AG20443 (cell line): ENCODE measurements around the gene RASSF8.

Source experiments
- DNase-seq: peaks from one replicate; pipeline ENCODE4 v3.0.0; 2012; ENCODE audit warnings: low spot score, mixed read lengths

RASSF8 gene

DNA sequence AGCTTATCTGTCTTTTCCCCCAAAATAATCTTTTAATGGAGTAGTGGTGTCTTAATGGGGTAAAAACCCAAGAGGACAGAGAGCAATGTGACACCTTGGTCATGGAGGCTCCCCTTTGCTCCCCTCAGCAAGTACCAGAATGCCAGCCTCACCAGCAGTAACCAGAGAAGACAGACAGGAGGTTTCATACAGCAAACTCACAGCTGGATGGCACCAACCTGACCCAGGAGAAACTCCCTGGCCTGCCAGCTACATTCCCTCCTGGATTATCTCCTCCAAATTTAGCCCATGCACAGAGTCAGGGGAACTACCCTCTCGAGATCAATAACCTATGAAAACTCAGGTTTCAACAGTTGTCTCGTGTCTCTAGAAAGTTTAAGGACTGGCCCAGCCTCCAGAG lies 150.4 kb downstream of the RASSF8 start:
- no peak for DNase-seq

DNA sequence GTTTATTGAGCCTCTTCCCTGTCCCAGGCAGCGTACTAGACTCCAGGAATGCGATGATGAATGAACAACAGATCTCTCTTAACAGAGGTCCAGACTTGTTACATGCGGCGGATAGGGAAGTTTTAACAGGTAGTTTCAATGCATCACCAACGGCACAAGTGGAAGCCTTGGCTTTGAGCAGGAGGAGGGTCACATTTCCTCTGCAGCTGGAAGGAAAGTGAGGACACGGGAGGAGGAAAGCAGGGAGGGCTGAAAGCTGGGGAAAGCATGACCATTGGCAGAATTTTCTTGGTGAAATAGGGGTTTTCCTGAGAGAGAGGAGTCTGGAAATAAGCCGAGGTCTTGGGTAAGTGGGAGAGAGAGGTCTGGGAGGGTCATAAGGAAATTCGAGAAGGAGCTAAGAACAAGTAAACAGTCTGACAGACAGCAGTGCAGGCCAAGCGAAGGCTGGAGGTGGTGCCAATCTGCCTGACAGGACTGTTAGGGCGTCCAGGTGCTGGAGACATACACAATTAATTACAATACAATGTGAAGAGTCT lies 150.9 kb downstream of the RASSF8 start:
- DNase-seq = no peak

- DNase-seq = no peak
These were observed 153.8 kb downstream of the RASSF8 start for GRCh38 chr12:26112232-26112631.

GRCh38 chr12:26112703-26113147 lies 154.2 kb downstream of the RASSF8 start:
- no peak for DNase-seq

DNA sequence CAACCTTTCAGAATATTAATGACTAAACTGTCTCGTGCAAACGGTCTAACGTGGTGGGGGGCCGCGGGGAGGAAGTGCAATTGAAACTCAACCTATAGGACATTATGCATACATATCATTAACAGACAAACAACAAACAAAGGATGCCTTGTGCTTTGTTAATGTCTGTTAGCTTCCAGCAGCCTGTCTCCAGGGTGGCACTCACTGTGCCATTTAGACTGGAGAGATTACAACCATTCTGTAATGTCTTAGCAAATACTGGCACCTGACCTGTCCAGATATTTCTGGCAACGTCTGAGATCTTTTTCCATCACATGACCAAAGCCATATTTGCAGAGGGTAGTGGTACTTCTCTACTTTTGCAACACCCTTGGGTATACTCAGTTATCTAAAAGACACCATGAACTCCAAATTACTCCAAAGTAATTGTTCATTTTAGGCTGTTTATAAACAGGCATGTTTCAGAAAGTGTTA lies 154.7 kb downstream of the RASSF8 start:
- no peak for DNase-seq

DNA sequence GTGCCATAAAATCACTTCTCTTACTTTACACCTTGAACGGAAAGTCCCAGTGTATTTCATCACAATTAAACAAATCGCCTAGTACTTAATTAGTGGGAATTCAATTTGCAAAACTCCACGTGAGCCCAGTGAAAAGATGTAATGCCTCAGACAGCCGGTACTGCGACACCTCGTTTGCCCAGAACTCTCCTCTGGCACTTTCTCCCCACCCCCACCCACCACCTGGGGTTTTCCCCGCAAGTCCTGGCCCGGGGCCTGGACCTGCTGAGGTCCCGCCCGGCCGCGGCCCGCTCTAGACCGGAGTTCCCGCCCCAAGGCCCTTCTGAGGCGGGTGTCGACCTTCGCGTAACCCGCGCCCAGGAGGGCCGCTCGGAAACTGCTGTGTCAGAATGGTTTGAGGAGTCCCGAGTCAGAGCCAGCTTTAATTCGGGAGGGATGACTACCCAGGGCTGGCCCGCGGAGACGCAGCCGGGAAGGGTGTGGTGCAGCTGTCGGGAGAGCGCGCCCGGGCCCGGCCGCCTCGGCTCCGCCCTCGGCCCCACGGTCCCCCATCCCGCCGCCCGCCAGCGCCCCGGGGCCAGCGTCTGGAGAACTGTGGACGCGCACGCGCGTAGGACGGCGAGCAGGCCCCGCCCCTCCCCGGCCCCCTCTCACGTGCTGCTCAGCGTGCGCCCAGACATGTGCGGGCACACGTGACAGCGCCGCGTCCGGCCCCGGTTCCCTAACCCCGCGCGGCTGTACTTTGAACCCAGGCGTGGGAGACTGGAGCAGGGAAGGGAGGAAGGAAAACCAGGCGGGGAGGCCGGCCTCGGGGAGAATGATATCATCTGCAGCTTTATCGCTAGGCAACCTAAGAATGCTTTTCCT lies 155.6 kb downstream of the RASSF8 start:
- DNase-seq = peak; percentile 98

- no peak for DNase-seq
These were observed 156.4 kb downstream of the RASSF8 start for GRCh38 chr12:26114720-26115401.

DNA sequence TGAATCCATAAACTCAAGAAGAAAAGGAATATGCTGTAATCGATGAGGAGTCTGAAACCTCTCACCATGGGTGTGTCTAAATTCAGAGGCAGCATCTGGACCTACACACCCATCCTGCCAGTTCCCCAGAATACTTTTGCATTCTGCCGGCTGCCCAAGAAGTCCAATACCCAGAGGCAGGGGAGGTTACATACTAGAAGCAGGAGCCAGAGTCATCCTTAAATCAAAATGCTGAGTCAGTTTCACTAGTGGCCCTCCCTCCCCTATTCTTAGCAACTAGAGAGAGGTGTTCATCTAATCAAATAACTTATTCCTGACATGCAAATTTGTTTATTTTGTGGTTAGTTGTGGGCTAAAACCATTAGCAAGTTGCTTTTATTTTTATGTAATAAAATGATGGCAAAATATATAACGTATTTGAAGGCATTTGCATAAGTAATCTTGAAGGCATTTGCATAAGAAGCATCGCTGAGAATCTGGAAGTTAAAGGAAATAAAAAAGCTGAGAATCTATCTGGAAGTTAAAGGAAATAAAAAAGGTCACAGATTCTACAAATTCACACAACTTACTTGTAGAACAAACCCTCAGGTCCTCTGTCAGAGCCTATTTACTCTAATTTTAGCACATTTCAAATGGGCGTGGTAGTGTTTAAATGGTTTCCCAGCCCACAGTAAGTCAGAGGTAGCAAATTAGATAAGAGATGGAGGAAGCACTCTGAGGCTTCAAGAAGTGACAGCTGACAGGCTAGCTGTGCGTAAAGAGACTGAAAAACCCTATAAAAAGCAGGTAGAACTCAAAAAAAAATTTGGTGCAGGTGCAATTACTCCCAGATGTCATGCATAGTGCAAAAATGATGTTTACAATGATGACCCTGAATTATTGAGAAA lies 158.6 kb downstream of the RASSF8 start:
- DNase-seq = no peak

DNA sequence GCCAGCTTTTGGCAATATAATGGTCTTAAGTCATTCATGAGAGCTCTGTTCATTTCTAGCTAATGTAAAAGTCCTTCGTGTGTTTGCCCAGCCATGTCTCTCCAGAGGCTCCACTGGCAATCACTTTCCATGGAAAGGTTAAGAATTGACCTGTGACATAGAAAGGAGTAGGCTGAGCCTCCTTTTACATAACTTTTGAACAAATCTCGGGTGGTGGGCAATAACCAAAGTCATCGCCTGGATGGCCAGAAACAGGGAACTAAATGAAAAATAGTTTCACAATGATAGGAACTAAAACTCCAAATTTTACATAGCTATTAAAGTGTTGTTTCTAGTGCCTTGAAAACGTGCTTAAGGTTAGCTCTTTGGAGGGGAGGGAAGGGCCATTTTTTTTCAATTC lies 159.8 kb downstream of the RASSF8 start:
- DNase-seq = no peak

- peak; percentile 43 for DNase-seq
These were observed 161.0 kb downstream of the RASSF8 start for GRCh38 chr12:26119391-26119989.

- no peak for DNase-seq
These were observed 162.2 kb downstream of the RASSF8 start for GRCh38 chr12:26120561-26121274.

DNA sequence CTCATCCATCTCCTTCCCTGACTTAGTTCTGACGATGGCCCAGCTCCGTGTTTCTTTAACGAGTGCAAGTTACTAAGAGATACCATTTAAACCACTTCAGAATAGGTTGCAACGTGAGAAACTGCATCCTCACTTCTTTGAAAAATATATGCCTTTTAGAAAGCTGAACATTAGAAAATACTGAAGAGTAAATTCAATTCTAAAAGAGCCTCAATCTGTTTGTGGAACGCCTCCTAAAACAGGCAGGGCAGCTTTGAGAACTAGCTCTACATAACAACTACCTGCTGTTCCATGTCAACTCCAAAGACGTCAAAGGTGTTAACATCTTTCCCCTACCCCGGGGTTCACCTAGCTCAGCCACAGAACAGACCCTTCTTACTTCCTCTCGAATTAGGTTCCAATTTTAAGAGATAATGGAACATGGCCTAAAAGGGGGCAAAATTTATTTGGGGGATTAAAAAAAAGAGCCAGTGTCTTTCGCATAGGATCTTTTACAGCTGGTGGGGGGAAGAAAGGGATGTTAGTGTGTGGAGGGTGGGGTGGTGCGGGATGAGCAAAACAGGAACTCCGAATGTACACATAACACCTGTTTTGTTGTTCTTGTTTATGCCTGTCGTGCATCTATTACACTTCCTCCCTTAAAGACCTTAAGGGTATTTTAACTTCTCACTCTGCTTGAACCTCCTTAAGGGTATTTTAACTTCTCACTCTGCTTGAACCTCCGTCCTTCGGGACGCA lies 163.0 kb downstream of the RASSF8 start:
- DNase-seq = no peak

DNA sequence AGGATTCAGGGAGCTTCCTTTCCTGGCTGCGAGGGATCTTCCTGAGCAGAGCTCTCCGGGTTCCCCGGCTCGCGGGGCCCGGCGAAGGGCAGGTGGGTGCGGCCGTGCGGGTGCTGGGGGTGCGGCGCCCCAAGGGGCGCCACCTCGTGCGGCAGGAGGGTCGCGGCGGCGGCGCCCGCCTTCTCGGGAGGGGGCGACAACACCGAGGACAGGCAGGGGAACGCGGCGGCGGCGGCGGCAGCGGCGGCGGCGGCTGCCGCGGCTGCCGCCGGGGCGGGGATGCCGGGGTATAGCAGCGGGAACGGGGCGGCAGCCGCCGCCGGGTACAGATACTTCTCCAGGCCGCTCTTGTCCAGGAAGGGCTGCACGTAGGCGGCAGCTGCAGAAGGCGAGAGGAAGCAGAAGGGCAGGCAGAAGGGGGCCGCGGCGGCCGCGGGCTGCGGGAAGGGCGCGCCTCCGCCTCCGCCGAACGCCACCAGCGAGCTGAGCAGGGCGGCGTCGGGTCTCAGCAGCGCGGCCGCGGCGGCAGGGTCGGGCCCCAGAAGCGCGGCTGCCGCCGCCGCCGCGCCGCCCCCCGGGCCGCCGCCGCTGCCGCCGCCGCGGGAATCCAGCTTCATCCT lies 163.7 kb downstream of the RASSF8 start:
- no peak for DNase-seq

DNA sequence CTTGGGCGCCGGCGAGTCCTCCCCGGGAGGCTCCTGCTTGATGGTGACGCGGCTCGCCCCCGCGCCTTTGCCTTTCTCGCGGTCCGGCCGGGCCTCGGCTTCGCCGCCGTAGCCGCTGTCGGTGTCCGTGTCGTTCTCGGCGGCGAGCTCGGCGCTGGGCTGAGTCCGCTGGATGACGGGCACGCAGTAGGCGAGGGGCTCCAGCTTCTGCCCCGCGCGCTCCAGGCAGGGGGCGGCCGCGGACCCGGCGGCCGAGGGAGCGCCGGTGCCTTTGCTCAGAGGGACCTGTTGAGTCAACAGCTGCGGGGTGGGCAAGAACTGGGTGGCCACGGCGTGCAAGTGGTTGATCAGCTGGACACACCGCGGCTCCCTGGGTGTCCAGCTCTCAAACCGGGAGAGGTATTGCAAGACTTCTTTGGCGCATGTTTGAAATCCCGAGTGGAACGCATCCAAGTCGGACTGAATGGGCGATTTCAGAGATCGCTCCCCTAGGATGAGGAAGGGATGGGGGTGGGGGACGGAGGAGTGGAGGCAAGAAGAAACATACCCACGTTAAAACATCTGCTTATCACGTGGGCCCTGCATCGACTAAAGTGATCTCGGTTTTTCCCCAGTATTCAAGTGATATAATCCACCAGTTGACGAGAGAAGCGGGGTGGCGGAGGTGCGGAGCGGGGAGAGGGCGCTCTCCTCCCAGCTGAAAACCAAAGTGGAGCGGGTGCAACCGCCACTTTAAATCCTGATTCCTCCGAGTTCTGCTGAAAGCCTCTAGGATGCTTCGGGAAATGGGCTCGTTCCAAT lies 164.4 kb downstream of the RASSF8 start:
- DNase-seq = peak; percentile 61

DNA sequence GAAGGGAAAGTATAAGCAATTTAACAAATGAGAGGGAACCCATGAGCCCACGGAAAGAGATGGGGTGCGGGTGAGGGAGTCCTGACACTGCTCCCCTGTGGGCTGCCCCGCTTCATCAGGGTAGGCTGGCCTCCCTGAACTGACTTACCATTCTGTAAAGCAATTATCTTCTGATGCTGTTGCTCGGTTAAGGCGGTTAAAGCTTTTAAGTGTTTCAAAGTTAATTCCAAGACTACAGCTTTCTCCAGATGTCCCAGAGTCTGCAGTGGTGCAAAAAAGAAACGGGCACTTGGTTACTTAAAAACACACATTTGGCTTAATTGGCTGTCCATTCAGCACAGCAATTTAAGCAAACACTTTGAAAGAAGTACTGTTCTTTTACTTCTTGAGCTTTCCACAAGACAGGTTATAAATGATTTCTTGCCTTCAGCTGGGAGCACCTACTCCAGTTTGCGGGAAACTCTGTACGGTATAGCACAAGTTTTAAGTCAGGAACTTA lies 165.0 kb downstream of the RASSF8 start:
- DNase-seq = no peak

- DNase-seq = peak; percentile 67
These were observed 166.2 kb downstream of the RASSF8 start, which contains the start of gene BHLHE41 for GRCh38 chr12:26124446-26125399. Gene BHLHE41 (minus strand): TSS chr12:26125037. CDS start chr12:26124779, 258 bp downstream.
